PFSK-1 (cell line): ENCODE data around the gene MEST.

Experiments
- FOXP2 ChIP-seq: optimal IDR thresholded peaks from 2 replicates; pipeline ENCODE3; 2011; ENCODE audit warnings: borderline replicate concordance, control low read depth, inconsistent platforms; ENCODE audit not compliant: insufficient read depth; ENCODE audit errors: extremely low read length, extremely low read depth
- POLR2AphosphoS5 ChIP-seq: IDR thresholded peaks from 2 replicates; pipeline ENCODE4 v1.6.1; 2012; ENCODE audit warnings: low read depth, mild to moderate bottlenecking, control low read depth, low read length, moderate library complexity
- REST ChIP-seq, 2 experiments: IDR thresholded peaks; 2 replicates each; pipeline versions ENCODE4 v1.6.1 to v1.8.0; 2011 to 2012; ENCODE audit warnings: low read depth in 2 of 2, low read length in 2 of 2, control low read depth in 1 of 2, inconsistent platforms in 1 of 2, mild to moderate bottlenecking in 1 of 2, moderate library complexity in 1 of 2; ENCODE audit not compliant: insufficient read depth in 1 of 2
- SIN3A ChIP-seq: IDR thresholded peaks from 2 replicates; pipeline ENCODE4 v1.6.1; 2012; ENCODE audit warnings: mild to moderate bottlenecking, low read length, moderate library complexity, borderline replicate concordance; ENCODE audit not compliant: insufficient read depth
- TAF1 ChIP-seq: IDR thresholded peaks from 2 replicates; pipeline ENCODE4 v1.6.1; 2012; ENCODE audit warnings: low read length, control low read depth, borderline replicate concordance; ENCODE audit not compliant: insufficient read depth

MEST gene

DNA sequence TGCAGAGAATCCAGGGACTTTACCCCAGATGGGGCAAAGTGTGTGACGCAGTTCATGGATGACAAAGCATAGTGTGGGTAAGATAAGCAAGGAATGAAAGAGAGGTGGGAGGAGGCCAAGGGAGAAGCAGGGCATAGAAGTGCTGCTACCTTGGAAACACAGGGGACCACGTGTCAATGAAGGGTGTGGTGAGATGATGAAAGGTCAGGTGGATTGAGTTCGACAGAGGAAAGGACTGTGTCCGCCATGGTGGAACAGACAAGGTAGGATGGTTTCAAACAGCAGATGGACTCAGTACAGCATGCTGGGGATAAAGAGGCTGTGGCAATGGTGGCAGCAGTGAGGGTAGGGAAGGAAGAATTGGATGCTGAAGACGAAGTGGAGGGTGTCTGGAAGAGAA is 32.7 kb downstream of the MEST start:
- no peak for TF ChIP-seq SIN3A
- TF ChIP-seq FOXP2: no peak
- no peak for TF ChIP-seq TAF1
- TF ChIP-seq POLR2AphosphoS5: no peak
- TF ChIP-seq REST (IDR thresholded peaks at IDR 0.05; ENCODE audit: insufficient read depth in 1 of 2, low read depth in 2 of 2, low read length in 2 of 2): no peak

DNA sequence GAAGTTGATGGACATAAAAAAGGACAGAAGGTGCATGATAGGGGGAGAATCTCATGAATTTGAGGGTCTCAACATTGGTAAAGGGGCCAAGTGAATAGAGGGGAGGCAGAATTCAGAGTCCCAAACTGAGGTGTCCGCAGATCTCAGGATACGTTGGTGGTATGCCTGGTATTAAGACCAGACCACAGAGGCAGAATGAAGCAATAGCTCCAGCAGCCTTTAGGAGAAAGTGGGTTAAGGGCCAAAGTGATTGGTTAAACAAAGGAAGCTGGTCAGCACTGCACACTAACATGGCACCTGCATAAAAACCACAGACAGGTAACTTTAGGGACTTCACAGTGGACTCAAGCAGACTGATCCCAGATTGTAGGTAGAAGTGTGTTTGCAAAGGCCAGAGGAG is 37.5 kb downstream of the MEST start:
- TF ChIP-seq SIN3A: no peak
- TF ChIP-seq REST (IDR thresholded peaks at IDR 0.05; ENCODE audit: insufficient read depth in 1 of 2, low read depth in 2 of 2, low read length in 2 of 2): no peak
- no peak for TF ChIP-seq POLR2AphosphoS5
- TF ChIP-seq FOXP2: no peak
- no peak for TF ChIP-seq TAF1

GRCh38 chr7:130543487-130544010 is 51.7 kb downstream of the MEST start:
- TF ChIP-seq TAF1 (no peak), FOXP2 (no peak), POLR2AphosphoS5 (no peak), SIN3A (no peak), REST (IDR thresholded peaks at IDR 0.05; ENCODE audit: insufficient read depth in 1 of 2, low read depth in 2 of 2, low read length in 2 of 2) (no peak)

DNA sequence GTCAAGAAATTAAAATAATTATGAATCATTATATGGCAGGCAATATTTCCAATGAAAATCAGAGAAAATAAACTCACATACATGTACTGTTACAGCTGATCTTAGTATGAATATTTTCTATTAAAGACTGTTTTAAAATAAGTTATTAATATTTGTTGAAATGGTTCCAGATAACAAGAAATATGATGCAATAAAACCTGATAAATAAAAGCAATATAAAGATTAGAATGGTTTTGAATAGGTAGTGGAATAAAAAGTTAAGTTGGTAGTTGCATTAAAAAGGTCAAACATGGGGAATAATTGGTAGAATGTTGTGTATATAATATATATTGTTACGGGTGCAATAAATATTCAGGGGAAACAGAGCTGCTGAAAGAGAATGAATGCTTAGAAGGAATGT is 52.5 kb downstream of the MEST start:
- TF ChIP-seq POLR2AphosphoS5 (no peak), SIN3A (no peak), FOXP2 (no peak), TAF1 (no peak), REST (IDR thresholded peaks at IDR 0.05; ENCODE audit: insufficient read depth in 1 of 2, low read depth in 2 of 2, low read length in 2 of 2) (no peak)

DNA sequence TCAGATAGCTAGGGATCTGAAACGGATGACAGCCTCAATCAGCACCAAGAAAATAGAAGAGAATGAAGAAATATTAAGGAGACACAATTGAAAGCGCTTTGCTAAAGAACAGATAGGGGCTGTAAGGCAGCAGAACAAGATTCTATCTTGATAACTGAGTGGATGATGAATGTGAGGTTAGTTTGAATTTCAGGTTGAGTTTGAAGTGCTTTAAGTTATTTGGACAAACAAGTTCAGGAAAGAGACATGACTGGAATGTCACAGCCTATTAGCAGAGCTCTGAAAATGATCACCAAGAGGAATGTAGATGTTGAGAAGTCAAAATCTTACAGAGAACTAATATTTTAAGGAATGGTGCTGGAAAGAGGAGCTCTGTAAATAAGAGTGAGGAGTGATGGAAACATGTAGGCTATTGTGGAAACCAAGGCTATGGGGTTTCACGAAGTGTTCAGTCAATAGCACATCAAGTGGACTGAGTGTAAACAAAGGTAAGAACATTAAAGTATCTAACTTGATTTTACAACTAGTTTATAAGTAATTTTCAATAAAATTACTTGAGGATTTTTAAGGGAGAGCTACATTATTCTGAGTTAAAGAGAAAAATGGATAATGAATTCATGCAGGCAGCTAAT is 61.6 kb downstream of the MEST start:
- TF ChIP-seq POLR2AphosphoS5: no peak
- TF ChIP-seq FOXP2: no peak
- TF ChIP-seq REST (IDR thresholded peaks at IDR 0.05; ENCODE audit: insufficient read depth in 1 of 2, low read depth in 2 of 2, low read length in 2 of 2): no peak
- TF ChIP-seq SIN3A: no peak
- no peak for TF ChIP-seq TAF1
